ENCODE results near the gene KCTD16. TPM values are rescaled to one million over a fixed set of nuclear protein-coding genes. Genes with fewer than 3 reads are reported as not detected.

Gene KCTD16
- total RNA-seq, 4 donors from 2014 or later, result 0.13 to 2.5 (median 1.5) TPM

DNA sequence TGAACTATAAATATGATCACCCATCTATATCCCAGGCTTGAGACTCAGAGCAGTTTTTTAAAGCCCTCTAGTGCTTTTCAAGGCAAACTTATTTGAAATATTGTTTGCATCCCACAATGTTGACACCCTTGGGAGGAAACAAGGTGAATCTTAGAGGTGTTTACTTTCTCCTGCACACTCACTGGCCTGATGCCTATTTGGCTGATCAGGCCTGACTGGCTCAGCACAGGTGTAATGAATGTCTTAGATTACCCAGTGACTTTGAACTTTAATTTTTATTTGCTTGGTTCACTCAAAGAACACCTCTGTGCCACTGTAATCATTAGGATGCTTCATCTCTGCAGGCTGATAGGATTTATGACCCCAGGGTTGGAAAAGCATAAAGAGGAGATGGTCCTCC, 158.3 kb downstream of the KCTD16 start:
- no peaks in the 10 kb centered on the region for H3K36me3 ChIP-seq
- H3K4me1 ChIP-seq, result no peaks in the 10 kb centered on the region
- H3K27me3 ChIP-seq, result no peaks in the 10 kb centered on the region
- no peak overlapping the region for H3K4me3 ChIP-seq (replicated peaks in 1 of 3)
- no peaks in the 10 kb centered on the region for H3K9me3 ChIP-seq
- TF ChIP-seq POLR2A (IDR thresholded peaks at IDR 0.05), result no peak
- TF ChIP-seq, protein P1, sequence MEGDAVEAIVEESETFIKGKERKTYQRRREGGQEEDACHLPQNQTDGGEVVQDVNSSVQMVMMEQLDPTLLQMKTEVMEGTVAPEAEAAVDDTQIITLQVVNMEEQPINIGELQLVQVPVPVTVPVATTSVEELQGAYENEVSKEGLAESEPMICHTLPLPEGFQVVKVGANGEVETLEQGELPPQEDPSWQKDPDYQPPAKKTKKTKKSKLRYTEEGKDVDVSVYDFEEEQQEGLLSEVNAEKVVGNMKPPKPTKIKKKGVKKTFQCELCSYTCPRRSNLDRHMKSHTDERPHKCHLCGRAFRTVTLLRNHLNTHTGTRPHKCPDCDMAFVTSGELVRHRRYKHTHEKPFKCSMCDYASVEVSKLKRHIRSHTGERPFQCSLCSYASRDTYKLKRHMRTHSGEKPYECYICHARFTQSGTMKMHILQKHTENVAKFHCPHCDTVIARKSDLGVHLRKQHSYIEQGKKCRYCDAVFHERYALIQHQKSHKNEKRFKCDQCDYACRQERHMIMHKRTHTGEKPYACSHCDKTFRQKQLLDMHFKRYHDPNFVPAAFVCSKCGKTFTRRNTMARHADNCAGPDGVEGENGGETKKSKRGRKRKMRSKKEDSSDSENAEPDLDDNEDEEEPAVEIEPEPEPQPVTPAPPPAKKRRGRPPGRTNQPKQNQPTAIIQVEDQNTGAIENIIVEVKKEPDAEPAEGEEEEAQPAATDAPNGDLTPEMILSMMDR (IDR thresholded peaks at IDR 0.05), result no peak
- intact Hi-C loops (cut with DNase I), result no loop called here
- H3K27ac ChIP-seq, result no peak overlapping the region
- DNase-seq, result no peak

DNA sequence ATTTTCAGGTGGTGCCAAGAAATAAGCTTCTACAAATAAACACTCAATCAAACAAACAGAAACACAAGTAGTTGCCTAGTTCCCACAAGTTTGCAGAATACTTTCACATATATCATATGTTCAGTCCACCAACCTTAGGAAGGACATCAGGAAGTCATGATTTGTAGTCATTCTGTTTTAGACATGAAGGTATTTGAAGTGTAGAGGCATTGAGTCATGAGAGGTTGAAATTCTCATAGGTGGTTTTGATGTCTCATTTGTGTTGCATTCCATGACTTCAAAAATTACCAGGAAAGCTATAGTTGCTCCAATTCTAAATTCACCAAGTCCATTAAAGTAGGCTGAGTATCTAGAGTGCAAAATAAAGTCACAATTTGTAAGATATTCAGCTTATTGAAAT, 159.0 kb downstream of the KCTD16 start:
- Histone ChIP-seq H3K9me3 (no peaks in the 10 kb centered on the region), H3K4me1 (no peaks in the 10 kb centered on the region), H3K4me3 (replicated peaks in 1 of 3) (no peak overlapping the region), H3K36me3 (no peaks in the 10 kb centered on the region), H3K27me3 (no peaks in the 10 kb centered on the region), H3K27ac (no peak overlapping the region)
- TF ChIP-seq POLR2A (IDR thresholded peaks at IDR 0.05), result no peak
- TF ChIP-seq, protein P1 (IDR thresholded peaks at IDR 0.05), result no peak
- DNase-seq, result no peak
- intact Hi-C loops (cut with DNase I), result no loop called here

DNA sequence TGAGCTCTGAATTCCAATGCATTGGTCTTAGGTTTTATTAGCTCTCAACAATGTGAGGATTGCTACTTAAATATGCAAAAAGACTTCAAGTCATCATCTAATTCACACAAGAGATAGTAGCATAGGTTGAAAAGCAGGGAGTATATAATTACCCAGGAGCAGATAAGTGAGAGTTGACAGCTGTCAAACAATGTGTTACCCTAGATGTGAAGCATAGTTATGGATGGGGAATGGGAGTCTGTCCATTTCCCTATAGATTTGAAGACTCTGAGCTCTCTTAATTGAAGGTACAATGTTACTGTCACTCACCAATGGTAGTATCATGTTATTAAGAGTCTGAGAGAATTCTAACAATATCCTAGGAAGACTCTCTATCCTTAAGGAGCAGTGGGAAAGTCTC, 160.7 kb downstream of the KCTD16 start:
- intact Hi-C loops (cut with DNase I), result no loop called here
- TF ChIP-seq, protein P1 (IDR thresholded peaks at IDR 0.05), result no peak
- H3K36me3 ChIP-seq, result no peaks in the 10 kb centered on the region
- no peak for DNase-seq
- H3K9me3 ChIP-seq, result no peaks in the 10 kb centered on the region
- no peaks in the 10 kb centered on the region for H3K4me1 ChIP-seq
- no peak overlapping the region for H3K27ac ChIP-seq
- H3K27me3 ChIP-seq, result no peaks in the 10 kb centered on the region
- H3K4me3 ChIP-seq (replicated peaks in 1 of 3), result no peak overlapping the region

DNA sequence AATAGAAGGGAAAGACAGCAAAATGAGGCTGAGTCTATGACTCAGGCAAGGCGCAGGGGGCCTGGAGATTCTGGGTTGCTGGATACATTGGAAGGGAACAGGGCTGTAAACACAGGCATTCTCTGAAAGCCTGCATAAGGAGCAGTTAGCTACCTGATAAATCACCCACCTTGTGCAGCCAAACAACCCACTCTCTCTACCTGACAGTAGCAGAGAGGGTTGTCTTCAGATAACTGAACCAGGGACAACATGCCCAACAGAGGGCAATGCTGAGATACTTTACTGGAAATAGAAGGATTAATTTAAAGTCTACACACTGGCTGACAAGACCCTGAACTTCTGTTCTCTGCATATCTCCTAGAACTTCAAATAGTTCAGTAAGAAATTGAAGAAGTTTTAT, 161.6 kb downstream of the KCTD16 start:
- intact Hi-C loops (cut with DNase I), result no loop called here
- Histone ChIP-seq H3K4me1 (no peaks in the 10 kb centered on the region), H3K9me3 (no peaks in the 10 kb centered on the region)

DNA sequence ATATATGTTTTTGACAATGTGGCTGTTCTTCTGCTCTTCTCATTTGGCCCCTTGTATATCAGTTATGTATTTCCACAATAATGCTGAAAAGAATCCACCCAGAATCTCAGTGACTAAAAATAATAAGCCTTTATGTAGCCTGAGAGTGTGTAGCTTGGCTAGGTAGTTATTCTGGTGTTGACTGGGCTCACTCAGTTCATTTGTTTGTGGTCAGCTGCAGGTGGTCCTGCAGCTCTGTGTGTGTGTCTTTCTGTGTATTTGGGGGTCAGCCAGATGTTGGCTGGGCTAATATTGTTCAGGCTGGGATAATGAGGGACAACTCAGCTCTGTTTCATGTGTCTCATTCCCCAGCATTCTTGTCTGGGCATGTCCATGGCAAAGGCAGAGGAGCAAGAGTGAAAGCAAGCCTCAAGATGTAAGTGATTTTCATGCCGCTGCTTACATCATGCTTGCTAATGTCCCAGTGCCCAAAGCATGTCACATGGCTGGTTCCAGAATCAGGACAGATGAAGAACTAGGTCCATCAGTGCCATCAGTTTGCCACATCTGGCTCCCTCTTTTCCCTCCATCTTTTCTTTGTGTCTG, 162.8 kb downstream of the KCTD16 start:
- no peaks in the 10 kb centered on the region for H3K9me3 ChIP-seq
- H3K36me3 ChIP-seq, result no peaks in the 10 kb centered on the region
- H3K27ac ChIP-seq, result no peak overlapping the region
- no peaks in the 10 kb centered on the region for H3K27me3 ChIP-seq
- TF ChIP-seq, protein P1 (IDR thresholded peaks at IDR 0.05), result no peak
- TF ChIP-seq POLR2A (IDR thresholded peaks at IDR 0.05), result no peak
- 84 to 89% methylated on average over 1 of the region's 1 CpG for WGBS, 2 donors
- H3K4me1 ChIP-seq, result no peaks in the 10 kb centered on the region
- H3K4me3 ChIP-seq (replicated peaks in 1 of 3), result no peak overlapping the region
- intact Hi-C loops (cut with DNase I), result no loop called here
- no peak for DNase-seq

More for the DNA sequence above, 161.6 kb downstream of the KCTD16 start:
- 98 to 100% methylated on average over 1 of the region's 1 CpG for WGBS, 2 donors
- Histone ChIP-seq H3K4me3 (replicated peaks in 1 of 3) (no peak overlapping the region), H3K27me3 (no peaks in the 10 kb centered on the region), H3K27ac (no peak overlapping the region), H3K36me3 (no peaks in the 10 kb centered on the region)
- no peak for DNase-seq
- TF ChIP-seq POLR2A (IDR thresholded peaks at IDR 0.05), result no peak
- TF ChIP-seq, protein P1 (IDR thresholded peaks at IDR 0.05), result peak in 1 of 6 experiments; percentile 4
